SK-N-MC (cell line): ENCODE measurements around the gene AFTPH.

Experiments used
- DNase-seq: peaks from one replicate; pipeline ENCODE4 v3.0.0-alpha.2; 2011; ENCODE audit warnings: low read depth, low spot score
- H3K27ac ChIP-seq: fragments of 200-600 bp; sonication (generic); 2 replicates; pipeline ENCODE4 v1.5.1; 2016; ENCODE audit warnings: mixed run types
- H3K36me3 ChIP-seq: fragments of 200-600 bp; sonication (generic); 2 replicates; pipeline ENCODE4 v1.6.1; 2017; ENCODE audit warnings: antibody characterized with exemption, low read length, mixed read lengths; ENCODE audit not compliant: insufficient read depth
- H3K4me3 ChIP-seq: fragments of 200-600 bp; sonication (generic); 2 replicates; pipeline ENCODE4 v1.5.1; 2016
- H3K9ac ChIP-seq: fragments of 200-600 bp; sonication (generic); 2 replicates; pipeline ENCODE4 v1.8.0; 2017; ENCODE audit warnings: mixed run types, mixed read lengths; ENCODE audit not compliant: insufficient read length
- H3K9me3 ChIP-seq: fragments of 200-600 bp; sonication (generic); 2 replicates; pipeline ENCODE4 v1.6.1; 2017; ENCODE audit warnings: low read depth, mild to moderate bottlenecking, antibody characterized with exemption, low read length, moderate library complexity, mixed read lengths
- EZH2 ChIP-seq: fragments of 200-600 bp; sonication (generic); IDR thresholded peaks from one replicate; pipeline ENCODE4 v1.6.1; 2017; ENCODE audit warnings: antibody characterized with exemption
- FOXP2 ChIP-seq: optimal IDR thresholded peaks from 2 replicates; pipeline ENCODE3; 2011; ENCODE audit warnings: mild to moderate bottlenecking, moderate library complexity; ENCODE audit not compliant: insufficient read depth; ENCODE audit errors: extremely low read length, control extremely low read depth
- POLR2AphosphoS5 ChIP-seq: IDR thresholded peaks from 2 replicates; pipeline ENCODE4 v1.6.1; 2012; ENCODE audit warnings: mild to moderate bottlenecking, low read depth, low read length, borderline replicate concordance

The AFTPH gene

GRCh38 chr2:64605991-64606478 lies 81.9 kb downstream of the AFTPH start:
- no peak overlapping the region for H3K27ac ChIP-seq
- no peaks in the 10 kb centered on the region for H3K9me3 ChIP-seq
- H3K9ac ChIP-seq: no peak overlapping the region
- H3K4me3 ChIP-seq: no peak overlapping the region
- no peaks in the 10 kb centered on the region for H3K36me3 ChIP-seq
- TF ChIP-seq EZH2 (no peak), POLR2AphosphoS5 (no peak)
- no peak for DNase-seq

GRCh38 chr2:64606479-64607363 lies 82.6 kb downstream of the AFTPH start:
- no peak for TF ChIP-seq FOXP2
- TF ChIP-seq POLR2AphosphoS5: no peak
- no peak for TF ChIP-seq EZH2
- Histone ChIP-seq H3K9me3 (no peaks in the 10 kb centered on the region), H3K27ac (no peak overlapping the region), H3K4me3 (no peak overlapping the region), H3K9ac (no peak overlapping the region), H3K36me3 (no peaks in the 10 kb centered on the region)
- no peak for DNase-seq

GRCh38 chr2:64607381-64608304 lies 83.5 kb downstream of the AFTPH start:
- TF ChIP-seq EZH2: no peak
- TF ChIP-seq POLR2AphosphoS5: no peak
- TF ChIP-seq FOXP2: no peak
- H3K4me3 ChIP-seq: no peak overlapping the region
- no peaks in the 10 kb centered on the region for H3K9me3 ChIP-seq
- no peak for DNase-seq
- no peak overlapping the region for H3K27ac ChIP-seq
- H3K36me3 ChIP-seq: no peaks in the 10 kb centered on the region
- H3K9ac ChIP-seq: no peak overlapping the region

- TF ChIP-seq FOXP2 (no peak), EZH2 (no peak), POLR2AphosphoS5 (no peak)
- no peaks in the 10 kb centered on the region for H3K9me3 ChIP-seq
- no peaks in the 10 kb centered on the region for H3K36me3 ChIP-seq
- no peak for DNase-seq
- no peak overlapping the region for H3K9ac ChIP-seq
- no peak overlapping the region for H3K27ac ChIP-seq
- no peak overlapping the region for H3K4me3 ChIP-seq
Observed at GRCh38 chr2:64608867-64609226, 84.7 kb downstream of the AFTPH start.

- no peak overlapping the region for H3K4me3 ChIP-seq
- no peak overlapping the region for H3K9ac ChIP-seq
- H3K9me3 ChIP-seq: no peaks in the 10 kb centered on the region
- no peaks in the 10 kb centered on the region for H3K36me3 ChIP-seq
- TF ChIP-seq POLR2AphosphoS5: no peak
- no peak for TF ChIP-seq FOXP2
- no peak for TF ChIP-seq EZH2
- no peak overlapping the region for H3K27ac ChIP-seq
- DNase-seq: no peak
Observed at GRCh38 chr2:64609227-64609941, 85.3 kb downstream of the AFTPH start.

- Histone ChIP-seq H3K36me3 (no peaks in the 10 kb centered on the region), H3K9ac (no peak overlapping the region), H3K27ac (no peak overlapping the region), H3K4me3 (no peak overlapping the region), H3K9me3 (no peaks in the 10 kb centered on the region)
- TF ChIP-seq POLR2AphosphoS5 (no peak), FOXP2 (no peak), EZH2 (no peak)
- no peak for DNase-seq
Observed at GRCh38 chr2:64609942-64610281, 85.8 kb downstream of the AFTPH start.

- no peak overlapping the region for H3K9ac ChIP-seq
- TF ChIP-seq POLR2AphosphoS5 (no peak), EZH2 (no peak), FOXP2 (no peak)
- H3K4me3 ChIP-seq: no peak overlapping the region
- no peaks in the 10 kb centered on the region for H3K36me3 ChIP-seq
- H3K9me3 ChIP-seq: no peaks in the 10 kb centered on the region
- H3K27ac ChIP-seq: no peak overlapping the region
- no peak for DNase-seq
Observed at GRCh38 chr2:64610316-64610855, 86.3 kb downstream of the AFTPH start.

- TF ChIP-seq POLR2AphosphoS5 (no peak), FOXP2 (no peak), EZH2 (no peak)
- Histone ChIP-seq H3K9ac (no peak overlapping the region), H3K4me3 (no peak overlapping the region), H3K27ac (no peak overlapping the region), H3K36me3 (no peaks in the 10 kb centered on the region), H3K9me3 (no peaks in the 10 kb centered on the region)
- DNase-seq: no peak
Observed at GRCh38 chr2:64612575-64613195, 88.6 kb downstream of the AFTPH start.
